Body of pancreas (tissue), 4 donors: ENCODE data around the gene ITPRIPL2. TPM values are rescaled to one million over a fixed set of nuclear protein-coding genes. Genes with fewer than 3 reads are reported as not detected.

Experiments
- ATAC-seq: fragments of 150-250 bp; one replicate; pipeline ENCODE4 v1.9.1; 2016
- DNase-seq, 4 donors: peaks; one replicate each; pipeline ENCODE4 v3.0.0-alpha.2; 2019
- H3K27ac ChIP-seq, 4 donors: fragments of 200-600 bp; sonication (generic); 1 replicate in 3 of 4; 2 replicates in 1 of 4; pipeline versions ENCODE4 v1.5.1 to v1.6.1; 2016 to 2019; ENCODE audit warnings: mild to moderate bottlenecking in 1 of 4, mixed read lengths in 1 of 4, moderate library complexity in 1 of 4
- H3K27me3 ChIP-seq, 2 donors: fragments of 200-600 bp; sonication (generic); one replicate each; pipeline ENCODE4 v1.6.0; 2016; ENCODE audit warnings: mild to moderate bottlenecking in 1 of 2
- H3K36me3 ChIP-seq, 2 donors: fragments of 200-600 bp; sonication (generic); replicated peaks in 1 of 2; 2 replicates each; pipeline ENCODE4 v1.5.1; 2016; ENCODE audit warnings: low read depth in 2 of 2; ENCODE audit not compliant: insufficient read depth in 1 of 2
- H3K4me1 ChIP-seq: fragments of 200-600 bp; sonication (generic); one replicate; pipeline ENCODE4 v1.6.0; 2016
- H3K4me3 ChIP-seq, 2 donors: fragments of 200-600 bp; sonication (generic); 1 replicate in 1 of 2; 2 replicates in 1 of 2; pipeline ENCODE4 v1.5.1; 2016 to 2019
- H3K9me3 ChIP-seq, 3 donors: fragments of 200-600 bp; sonication (generic); 1 replicate in 2 of 3; 2 replicates in 1 of 3; pipeline ENCODE4 v1.5.1; 2016
- POLR2A ChIP-seq, 3 donors: fragments of 450-650 bp; IDR thresholded peaks; one replicate each; pipeline ENCODE4 v1.6.1; 2016; ENCODE audit warnings: antibody characterized with exemption in 3 of 3, mild to moderate bottlenecking in 2 of 3
- WGBS, 2 donors: methylation state at CpG; one replicate each; pipeline ENCODE4 v1.1.5; 2017; 5-methylcytosine and 5-hydroxymethylcytosine counted together
- intact Hi-C: fragments of 100-400 bp; cut with DNase I; formaldehyde crosslinking; loops from one replicate; pipeline ENCODE4 v1.15.1; 2023
- total RNA-seq, 2 donors: library from RNA; depleted of rRNA; stranded (reverse); fragments of >200 nt; gene quantifications; one replicate each; pipeline ENCODE4 v1.1.0, GENCODE V29; 2016
- TF ChIP-seq, protein P1 (sequence below), 7 experiments: fragments of 450-650 bp in 4 of 7; fragments of 200-600 bp in 3 of 7; sonication (generic) in 3 of 7; IDR thresholded peaks; one replicate each; pipeline ENCODE4 v1.5.1; 2016 to 2019; ENCODE audit warnings: antibody characterized with exemption in 7 of 7

The ITPRIPL2 gene
- total RNA-seq, 2 donors from 2014 or later = 22.7 to 35.5 TPM

DNA sequence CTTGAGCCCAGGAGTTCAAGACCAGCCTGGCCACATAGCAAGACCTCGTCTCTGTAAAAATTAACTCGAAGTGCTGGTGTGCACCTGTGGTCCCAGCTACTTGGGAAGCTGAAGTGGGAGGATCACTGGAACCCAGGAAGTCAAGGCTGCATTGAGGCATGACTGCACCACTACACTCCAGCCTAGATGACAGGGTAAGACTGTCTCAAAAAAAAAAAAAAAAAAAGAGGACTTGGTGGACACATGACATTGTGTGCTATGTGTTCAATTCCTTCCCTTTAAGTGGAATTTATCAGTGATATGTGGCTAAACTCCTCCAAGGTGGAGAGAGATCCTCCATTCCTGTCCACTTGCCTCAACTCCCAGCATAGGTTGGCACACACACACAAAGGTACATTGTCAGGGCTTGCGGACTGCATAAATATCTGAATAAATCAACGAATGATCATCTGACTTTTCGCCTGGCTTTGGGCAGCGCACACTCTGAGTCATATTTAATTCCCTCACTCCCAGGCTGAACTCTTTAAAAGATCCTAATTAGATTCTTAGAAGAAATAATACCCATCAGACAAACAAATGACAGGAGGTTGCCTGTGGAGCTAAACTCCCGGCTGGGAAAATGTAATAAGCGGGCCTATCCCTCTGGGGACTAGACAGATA lies 29.3 kb downstream of the ITPRIPL2 start:
- Histone ChIP-seq H3K9me3 (no peaks in the 10 kb centered on the region), H3K27ac (no peak overlapping the region), H3K27me3 (no peaks in the 10 kb centered on the region), H3K4me1 (no peaks in the 10 kb centered on the region), H3K36me3 (no peaks in the 10 kb centered on the region), H3K4me3 (no peak overlapping the region)
- intact Hi-C loops = no loop called here
- WGBS, 2 donors = 86 to 87% methylated on average over 8 of the region's 8 CpGs
- DNase-seq (no peak), ATAC-seq (no peak)
- TF ChIP-seq, protein P1, sequence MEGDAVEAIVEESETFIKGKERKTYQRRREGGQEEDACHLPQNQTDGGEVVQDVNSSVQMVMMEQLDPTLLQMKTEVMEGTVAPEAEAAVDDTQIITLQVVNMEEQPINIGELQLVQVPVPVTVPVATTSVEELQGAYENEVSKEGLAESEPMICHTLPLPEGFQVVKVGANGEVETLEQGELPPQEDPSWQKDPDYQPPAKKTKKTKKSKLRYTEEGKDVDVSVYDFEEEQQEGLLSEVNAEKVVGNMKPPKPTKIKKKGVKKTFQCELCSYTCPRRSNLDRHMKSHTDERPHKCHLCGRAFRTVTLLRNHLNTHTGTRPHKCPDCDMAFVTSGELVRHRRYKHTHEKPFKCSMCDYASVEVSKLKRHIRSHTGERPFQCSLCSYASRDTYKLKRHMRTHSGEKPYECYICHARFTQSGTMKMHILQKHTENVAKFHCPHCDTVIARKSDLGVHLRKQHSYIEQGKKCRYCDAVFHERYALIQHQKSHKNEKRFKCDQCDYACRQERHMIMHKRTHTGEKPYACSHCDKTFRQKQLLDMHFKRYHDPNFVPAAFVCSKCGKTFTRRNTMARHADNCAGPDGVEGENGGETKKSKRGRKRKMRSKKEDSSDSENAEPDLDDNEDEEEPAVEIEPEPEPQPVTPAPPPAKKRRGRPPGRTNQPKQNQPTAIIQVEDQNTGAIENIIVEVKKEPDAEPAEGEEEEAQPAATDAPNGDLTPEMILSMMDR (IDR thresholded peaks at IDR 0.05) = no peak
- no peak for TF ChIP-seq POLR2A (IDR thresholded peaks at IDR 0.05)

- H3K4me3 ChIP-seq = no peak overlapping the region
- no peaks in the 10 kb centered on the region for H3K4me1 ChIP-seq
- ATAC-seq (no peak), DNase-seq (no peak)
- no peaks in the 10 kb centered on the region for H3K27me3 ChIP-seq
- intact Hi-C loops = no loop called here
- no peaks in the 10 kb centered on the region for H3K9me3 ChIP-seq
- TF ChIP-seq POLR2A (IDR thresholded peaks at IDR 0.05) = no peak
- TF ChIP-seq, protein P1 (IDR thresholded peaks at IDR 0.05) = no peak
- H3K36me3 ChIP-seq = no peaks in the 10 kb centered on the region
- WGBS, 2 donors = 74 to 77% methylated on average over 9 of the region's 9 CpGs
- no peak overlapping the region for H3K27ac ChIP-seq
Measured at GRCh38 chr16:19143599-19143956, 29.8 kb downstream of the ITPRIPL2 start.

DNA sequence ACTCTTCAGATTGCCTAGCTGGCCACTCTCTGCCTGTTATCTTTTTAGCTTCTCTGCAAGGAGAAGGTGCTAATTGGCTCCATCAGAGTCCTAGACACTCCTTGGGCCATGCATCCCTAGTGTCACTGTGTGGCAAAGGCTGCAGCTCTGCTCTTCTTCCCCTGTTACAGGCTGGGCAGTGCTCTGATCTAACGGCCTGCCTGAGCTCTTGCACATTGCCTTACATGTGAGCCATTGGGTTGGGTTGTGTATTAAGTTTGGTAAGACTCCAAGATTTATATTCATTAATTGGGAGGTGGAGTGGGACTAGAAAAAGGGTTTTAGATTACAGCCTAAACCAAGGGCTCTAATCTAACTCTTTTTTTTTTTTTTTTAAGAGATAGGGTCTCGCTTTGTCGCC lies 31.2 kb downstream of the ITPRIPL2 start:
- Histone ChIP-seq H3K9me3 (no peaks in the 10 kb centered on the region), H3K4me1 (no peaks in the 10 kb centered on the region), H3K4me3 (no peak overlapping the region), H3K27me3 (no peaks in the 10 kb centered on the region), H3K36me3 (no peaks in the 10 kb centered on the region), H3K27ac (no peak overlapping the region)
- DNase-seq = no peak
- 59 to 77% methylated on average over 3 of the region's 3 CpGs for WGBS, 2 donors
- intact Hi-C loops = no loop called here
- ATAC-seq = no peak
- TF ChIP-seq, protein P1 (IDR thresholded peaks at IDR 0.05) = no peak
- no peak for TF ChIP-seq POLR2A (IDR thresholded peaks at IDR 0.05)

- TF ChIP-seq, protein P1 (IDR thresholded peaks at IDR 0.05) = no peak
- no peak for TF ChIP-seq POLR2A (IDR thresholded peaks at IDR 0.05)
- Histone ChIP-seq H3K27me3 (peaks cover 0 to 3% of the 10 kb centered on the region in 2 donors), H3K36me3 (no peaks in the 10 kb centered on the region), H3K9me3 (no peaks in the 10 kb centered on the region), H3K27ac (no peak overlapping the region), H3K4me3 (no peak overlapping the region), H3K4me1 (no peaks in the 10 kb centered on the region)
- ATAC-seq (no peak), DNase-seq (no peak)
- intact Hi-C loops = no loop called here
- WGBS, 2 donors = 74 to 85% methylated on average over 4 of the region's 4 CpGs
Measured at GRCh38 chr16:19147126-19147525, 33.4 kb downstream of the ITPRIPL2 start.

- no peaks in the 10 kb centered on the region for H3K36me3 ChIP-seq
- H3K4me1 ChIP-seq = no peaks in the 10 kb centered on the region
- no peak for TF ChIP-seq POLR2A (IDR thresholded peaks at IDR 0.05)
- TF ChIP-seq, protein P1 (IDR thresholded peaks at IDR 0.05) = no peak
- H3K27ac ChIP-seq = no peak overlapping the region
- WGBS, 2 donors = 95 to 97% methylated on average over 4 of the region's 4 CpGs
- ATAC-seq (no peak), DNase-seq (no peak)
- intact Hi-C loops = no loop called here
- H3K9me3 ChIP-seq = no peaks in the 10 kb centered on the region
- H3K4me3 ChIP-seq = no peak overlapping the region
- H3K27me3 ChIP-seq = peaks cover 0 to 6% of the 10 kb centered on the region in 2 donors
Measured at GRCh38 chr16:19147627-19148026, 33.9 kb downstream of the ITPRIPL2 start.
